Regular cardiac myocyte (primary cell): ENCODE results near the gene SLC10A1. TPM values are rescaled to one million over a fixed set of nuclear protein-coding genes. Genes with fewer than 3 reads are reported as not detected.

Experiments used
- total RNA-seq: library from RNA; depleted of rRNA; stranded (reverse); fragments of >200 nt; gene quantifications from 2 replicates; pipeline ENCODE4 v1.2.3, GENCODE V29; 2014

Gene SLC10A1
- not detected in 2 replicates for total RNA-seq

GRCh38 chr14:69796797-69797500 is at the start of gene SLC10A1:
SLC10A1 (minus strand) TSS chr14:69797241; CDS start chr14:69797155, 86 bp downstream.

GRCh38 chr14:69766984-69767368 is 30.1 kb downstream of the SLC10A1 start, which contains the start of gene SRSF5:
SRSF5 (plus strand) TSS chr14:69767142; CDS start chr14:69768157, 1,015 bp downstream.

Other genes starting within 250 kb of the SLC10A1 start
- gene CCDC177, start 222.4 kb downstream of the SLC10A1 start, total RNA-seq, result under 0.01 TPM in 2 replicates
- 6.8 and 7.5 TPM in 2 replicates for gene SUSD6, start 185.6 kb downstream of the SLC10A1 start, total RNA-seq
- 114 and 138 TPM in 2 replicates for gene SRSF5, start 30.1 kb downstream of the SLC10A1 start, total RNA-seq
- under 0.01 and 0.85 TPM in 2 replicates for gene SMOC1, start 82.2 kb upstream of the SLC10A1 start, total RNA-seq